Measurements from ENCODE around the gene UTP20. TPM values are rescaled to one million over a fixed set of nuclear protein-coding genes. Genes with fewer than 3 reads are reported as not detected.

The UTP20 gene
- total RNA-seq = 13.0 TPM

- intact Hi-C loops (cut with DNase I) = no loop called here
- peak; percentile 100 for ATAC-seq
These were observed at the start of gene UTP20 for GRCh38 chr12:101280006-101280505. Gene UTP20 (plus strand): TSS chr12:101280105. CDS start chr12:101280283, 178 bp downstream.

GRCh38 chr12:101230547-101230946 is 49.4 kb upstream of the UTP20 start:
- no peak for ATAC-seq

More at GRCh38 chr12:101280006-101280505, at the start of gene UTP20:
- DNase-seq (ENCODE audit: low spot score) = peak; percentile 95

GRCh38 chr12:101231636-101232035 is 48.3 kb upstream of the UTP20 start:
- DNase-seq (ENCODE audit: low spot score) = no peak
- intact Hi-C loops (cut with DNase I) = no loop called here

More at GRCh38 chr12:101230547-101230946, 49.4 kb upstream of the UTP20 start:
- no peak for DNase-seq (ENCODE audit: low spot score)
- intact Hi-C loops (cut with DNase I) = no loop called here

GRCh38 chr12:101235686-101236085 is 44.2 kb upstream of the UTP20 start:
- intact Hi-C loops (cut with DNase I) = no loop called here
- DNase-seq (ENCODE audit: low spot score) (no peak), ATAC-seq (no peak)

More at GRCh38 chr12:101231636-101232035, 48.3 kb upstream of the UTP20 start:
- ATAC-seq = no peak

- intact Hi-C loops (cut with DNase I) = no loop called here
- DNase-seq (ENCODE audit: low spot score) = no peak
- no peak for ATAC-seq
These were observed 41.6 kb upstream of the UTP20 start for GRCh38 chr12:101238306-101238705.

- intact Hi-C loops (cut with DNase I) = no loop called here
- DNase-seq (ENCODE audit: low spot score) (no peak), ATAC-seq (no peak)
These were observed 41.0 kb upstream of the UTP20 start for GRCh38 chr12:101238800-101239329.

GRCh38 chr12:101243074-101243473 is 36.8 kb upstream of the UTP20 start:
- ATAC-seq (no peak), DNase-seq (ENCODE audit: low spot score) (no peak)
- intact Hi-C loops (cut with DNase I) = no loop called here

- DNase-seq (ENCODE audit: low spot score) (no peak), ATAC-seq (no peak)
- intact Hi-C loops (cut with DNase I) = no loop called here
These were observed 36.3 kb upstream of the UTP20 start for GRCh38 chr12:101243616-101244015.

- intact Hi-C loops (cut with DNase I) = no loop called here
- ATAC-seq (no peak), DNase-seq (ENCODE audit: low spot score) (no peak)
These were observed 23.6 kb upstream of the UTP20 start for GRCh38 chr12:101256266-101256665.

GRCh38 chr12:101257357-101257756 is 22.5 kb upstream of the UTP20 start:
- intact Hi-C loops (cut with DNase I) = no loop called here
- DNase-seq (ENCODE audit: low spot score) = no peak
- no peak for ATAC-seq

- DNase-seq (ENCODE audit: low spot score) (no peak), ATAC-seq (no peak)
- intact Hi-C loops (cut with DNase I) = no loop called here
These were observed 12.8 kb upstream of the UTP20 start for GRCh38 chr12:101267111-101267510.

GRCh38 chr12:101276433-101276832 is 3.5 kb upstream of the UTP20 start:
- no peak for DNase-seq (ENCODE audit: low spot score)
- ATAC-seq = no peak
- intact Hi-C loops (cut with DNase I) = no loop called here

- DNase-seq (ENCODE audit: low spot score) (no peak), ATAC-seq (no peak)
- intact Hi-C loops (cut with DNase I) = no loop called here
These were observed 2.5 kb upstream of the UTP20 start for GRCh38 chr12:101277443-101277842.

- intact Hi-C loops (cut with DNase I) = no loop called here
- DNase-seq (ENCODE audit: low spot score) (no peak), ATAC-seq (no peak)
These were observed 7.5 kb downstream of the UTP20 start for GRCh38 chr12:101287357-101287756.

- DNase-seq (ENCODE audit: low spot score) (no peak), ATAC-seq (no peak)
- intact Hi-C loops (cut with DNase I) = no loop called here
These were observed 17.8 kb downstream of the UTP20 start for GRCh38 chr12:101297661-101298060.

GRCh38 chr12:101298426-101298825 is 18.5 kb downstream of the UTP20 start:
- no peak for DNase-seq (ENCODE audit: low spot score)
- no peak for ATAC-seq
- intact Hi-C loops (cut with DNase I) = no loop called here

- no peak for ATAC-seq
- DNase-seq (ENCODE audit: low spot score) = no peak
- intact Hi-C loops (cut with DNase I) = no loop called here
These were observed 19.4 kb downstream of the UTP20 start for GRCh38 chr12:101299346-101299745.

GRCh38 chr12:101299931-101300330 is 20.0 kb downstream of the UTP20 start:
- no peak for ATAC-seq
- DNase-seq (ENCODE audit: low spot score) = no peak
- intact Hi-C loops (cut with DNase I) = no loop called here

- intact Hi-C loops (cut with DNase I) = no loop called here
- ATAC-seq = no peak
- DNase-seq (ENCODE audit: low spot score) = no peak
These were observed 22.8 kb downstream of the UTP20 start for GRCh38 chr12:101302741-101303140.

GRCh38 chr12:101305226-101305779 is 25.4 kb downstream of the UTP20 start:
- intact Hi-C loops (cut with DNase I) = no loop called here
- DNase-seq (ENCODE audit: low spot score) (no peak), ATAC-seq (no peak)

- no peak for DNase-seq (ENCODE audit: low spot score)
- no peak for ATAC-seq
- intact Hi-C loops (cut with DNase I) = no loop called here
These were observed 25.9 kb downstream of the UTP20 start for GRCh38 chr12:101305794-101306193.

Measured in sciatic nerve (tissue), 2 donors.